Heart left ventricle (tissue), 16 donors: ENCODE data around the gene TMEM273. TPM values are rescaled to one million over a fixed set of nuclear protein-coding genes. Genes with fewer than 3 reads are reported as not detected.

ENCODE experiments used
- ATAC-seq, 4 donors: fragments of 200-7000 bp; cut with Tn5 transposase; one replicate each; pipeline ENCODE4 v1.9.1; 2020 to 2022; ENCODE audit warnings: moderate library complexity in 4 of 4, mild to moderate bottlenecking in 3 of 4, moderate number of reproducible peaks in 1 of 4
- DNase-seq, 5 donors: peaks; one replicate each; pipeline ENCODE4 v3.0.0-alpha.2; 2020
- H3K27ac ChIP-seq, 12 donors: fragments of 200-600 bp; sonication (generic) in 4 of 12; one replicate each; pipeline versions ENCODE4 v1.5.0 to v1.8.0; 2016 to 2022; ENCODE audit warnings: mild to moderate bottlenecking in 2 of 12
- H3K27me3 ChIP-seq, 9 donors: fragments of 200-600 bp; sonication (generic) in 2 of 9; one replicate each; pipeline versions ENCODE4 v1.5.1 to v1.8.0; 2016 to 2022; ENCODE audit warnings: mild to moderate bottlenecking in 3 of 9
- H3K36me3 ChIP-seq, 9 donors: fragments of 200-600 bp; sonication (generic) in 2 of 9; one replicate each; pipeline versions ENCODE4 v1.5.0 to v1.8.0; 2018 to 2022; ENCODE audit warnings: mild to moderate bottlenecking in 2 of 9
- H3K4me1 ChIP-seq, 12 donors: fragments of 200-600 bp; sonication (generic) in 4 of 12; one replicate each; pipeline versions ENCODE4 v1.5.0 to v1.8.0; 2016 to 2022; ENCODE audit warnings: mild to moderate bottlenecking in 3 of 12
- H3K4me3 ChIP-seq, 12 donors: fragments of 200-600 bp; sonication (generic) in 4 of 12; one replicate each; pipeline versions ENCODE4 v1.5.0 to v1.8.0; 2017 to 2022; ENCODE audit warnings: mild to moderate bottlenecking in 9 of 12, moderate library complexity in 4 of 12
- H3K9me3 ChIP-seq, 12 donors: fragments of 200-600 bp; sonication (generic) in 4 of 12; one replicate each; pipeline versions ENCODE4 v1.5.0 to v1.8.0; 2016 to 2022; ENCODE audit warnings: mild to moderate bottlenecking in 1 of 12
- CTCF ChIP-seq, 12 donors: fragments of 200-600 bp; sonication (generic) in 4 of 12; IDR thresholded peaks; one replicate each; pipeline versions ENCODE4 v1.5.0 to v1.8.0; 2018 to 2022; ENCODE audit warnings: antibody characterized with exemption in 12 of 12, mild to moderate bottlenecking in 5 of 12
- POLR2A ChIP-seq, 2 donors: fragments of 450-650 bp; IDR thresholded peaks; one replicate each; pipeline ENCODE4 v1.6.1; 2017; ENCODE audit warnings: antibody characterized with exemption in 2 of 2, mild to moderate bottlenecking in 2 of 2, moderate library complexity in 2 of 2
- WGBS, 4 donors: extraction: QIAGEN DNeasy Blood & Tissue Kit in 2 of 4; methylation state at CpG; one replicate each; pipeline versions ENCODE4 v1.1.5 to v1.1.7; 2013 to 2018; 5-methylcytosine and 5-hydroxymethylcytosine counted together
- intact Hi-C, 10 donors: fragments of 100-400 bp; cut with DNase I; formaldehyde crosslinking; loops; one replicate each; pipeline versions ENCODE4 v1.11.1 to v1.14.2; 2022
- polyA plus RNA-seq, 2 donors: library from polyadenylated mRNA; stranded (reverse); fragments of 200-250 nt; gene quantifications; one replicate each; pipeline ENCODE4 v1.2.3, GENCODE V29; 2013
- total RNA-seq, 9 donors: library from RNA; depleted of rRNA in 2 of 9; stranded (reverse); fragments of >200 nt in 2 of 9; fragmentation: NEBNext Ultra II Directional in 3 of 9; extraction: Animal tissue kit (Norgen Biotek cat#: 25700) in 3 of 9; gene quantifications; one replicate each; pipeline versions ENCODE4 v1.1.0 to v1.2.4, GENCODE V29; 2016 to 2023
- donor health status: ischemic (EF 13 %, LVEDD 7.1; RV severe dilation, severe dysfunction).
- donor health status: healthy with polysubstance abuse.
- donor health status: DM: no; HTN: yes; CAD: no.
- donor health status: DM: no; HTN: no; CAD: no.
- donor health status: ischemic (EF 25% LVEDD 6.9; RV normal size, moderate dysfunction).
- donor health status: ischemic (EF 25% LVEDD 5.7; RV mildly dilated, moderate dysfunction).
- donor health status: healthy.
- donor health status: DM: yes; HTN: yes; CAD: no.
- donor health status: ischemic (EF 35%, LVEDD 5.7; RV mildly dilated, moderate dysfunction).
- donor health status: nonischemic (EF 11% LVEDD 7.7; RV severe dilation, severe dysfunction).
- donor health status: DM: yes; HTN: yes; CAD: no.
- donor health status: PGD.
- donor health status: ischemic (EF 29% LVEDD 5.4; RV normal size, mild dysfunction).
- donor health status: nonischemic (EF 23%, LVEDD 6.1; RV moderate dilation, normal function).

TMEM273 gene
- total and polyA plus RNA-seq, 11 donors: 7.9 to 38.7 (median 16.9) TPM

- Histone ChIP-seq H3K27ac (no peak overlapping the region), H3K4me1 (peaks cover 0 to 15% (median 11%) of the 10 kb centered on the region in 12 donors), H3K4me3 (no peak overlapping the region), H3K36me3 (no peaks in the 10 kb centered on the region), H3K9me3 (peaks cover 0 to 15% (median 8%) of the 10 kb centered on the region in 12 donors), H3K27me3 (no peaks in the 10 kb centered on the region)
- no peak for DNase-seq
- no peak for TF ChIP-seq CTCF (IDR thresholded peaks at IDR 0.05)
- no peak for TF ChIP-seq POLR2A (IDR thresholded peaks at IDR 0.05)
- ATAC-seq: peak in 1 of 4 donors; percentile 28
- WGBS, 4 donors: 73 to 93% (median 84%) methylated on average over 2 of the region's 2 CpGs
- intact Hi-C loops: no loop called here
Measured at GRCh38 chr10:49144058-49144720, 44.0 kb downstream of the TMEM273 start.

- Histone ChIP-seq H3K4me1 (peaks cover 0 to 24% (median 18%) of the 10 kb centered on the region in 12 donors), H3K36me3 (no peaks in the 10 kb centered on the region), H3K9me3 (peaks cover 0 to 15% (median 8%) of the 10 kb centered on the region in 12 donors), H3K27me3 (no peaks in the 10 kb centered on the region), H3K4me3 (no peak overlapping the region), H3K27ac (no peak overlapping the region)
- DNase-seq (no peak), ATAC-seq (no peak)
- no peak for TF ChIP-seq POLR2A (IDR thresholded peaks at IDR 0.05)
- TF ChIP-seq CTCF (IDR thresholded peaks at IDR 0.05): no peak
- intact Hi-C loops: no loop called here
Measured at GRCh38 chr10:49143249-49143648, 44.9 kb downstream of the TMEM273 start.

GRCh38 chr10:49141541-49142332 lies 46.5 kb downstream of the TMEM273 start:
- Histone ChIP-seq H3K4me3 (no peak overlapping the region), H3K36me3 (no peaks in the 10 kb centered on the region), H3K27ac (no peak overlapping the region), H3K4me1 (peaks cover 0 to 25% (median 18%) of the 10 kb centered on the region in 12 donors), H3K9me3 (peaks cover 0 to 1% (median 0%) of the 10 kb centered on the region in 12 donors), H3K27me3 (no peaks in the 10 kb centered on the region)
- intact Hi-C loops: no loop called here
- TF ChIP-seq CTCF (IDR thresholded peaks at IDR 0.05) (no peak), POLR2A (IDR thresholded peaks at IDR 0.05) (no peak)
- DNase-seq (no peak), ATAC-seq (no peak)
- WGBS, 4 donors: 90 to 94% (median 92%) methylated on average over 5 of the region's 5 CpGs
